Hematopoietic multipotent progenitor cell treated with erythropoietin and hydrocortisone succinate and interleukin-3 and kit ligand, for 4 days (in vitro differentiated cells): ENCODE measurements around the gene GLT8D2.

Experiments used
- DNase-seq: peaks from one replicate; pipeline ENCODE4 v3.0.0-alpha.2; 2015

GLT8D2 gene

DNA sequence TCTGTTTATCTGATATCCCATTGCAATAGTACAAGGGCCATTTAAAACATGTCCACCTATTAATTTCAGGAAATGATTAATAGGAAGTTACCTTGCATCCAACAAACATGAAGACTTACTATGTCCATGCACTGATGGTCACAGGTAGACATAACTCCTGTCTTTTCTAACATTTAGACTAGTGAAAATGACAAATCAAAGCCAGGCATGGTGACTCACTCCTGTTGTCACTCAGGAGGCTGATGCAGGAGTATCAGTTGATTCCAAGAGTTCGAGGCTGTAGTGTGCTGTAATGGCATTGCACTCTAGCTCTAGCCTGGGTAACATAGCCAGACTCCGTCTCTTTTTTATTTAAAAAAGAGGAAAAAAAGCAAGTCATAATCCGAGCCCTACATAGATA lies 105.0 kb downstream of the GLT8D2 start:
- no peak for DNase-seq
